Endometrial microvascular endothelial cells (primary cell): ENCODE data around the gene SHQ1. TPM values are rescaled to one million over a fixed set of nuclear protein-coding genes. Genes with fewer than 3 reads are reported as not detected.
"Not testable (repeated sequence)": the region's sequence is repeated elsewhere in the genome, so short reads cannot be mapped to it uniquely, and the experiment has no call there.

Source experiments
- in situ Hi-C: cut with HindIII; loops from 2 replicates; pipeline ENCODE4 v1.10.0; 2017; ENCODE audit warnings: low sequenced_read_pairs, low pct_unique_long_range_greater_than_20kb; ENCODE audit errors: inconsistent ontology term
- total RNA-seq: library from RNA; depleted of rRNA; stranded (reverse); fragments of >200 nt; gene quantifications from one replicate; pipeline ENCODE4 v1.2.3, GENCODE V29; 2015; ENCODE audit errors: inconsistent ontology term

The SHQ1 gene
- total RNA-seq, 1 donor from 2014 or later = 20.1 TPM

- in situ Hi-C loops = no loop called here
Measured at GRCh38 chr3:72766866-72767265, 81.4 kb downstream of the SHQ1 start.

GRCh38 chr3:72763751-72764440 is 84.3 kb downstream of the SHQ1 start:
- in situ Hi-C loops = no loop called here

GRCh38 chr3:72761410-72761809 is 86.8 kb downstream of the SHQ1 start:
- in situ Hi-C loops = no loop called here

GRCh38 chr3:72760225-72760624 is 88.0 kb downstream of the SHQ1 start:
- in situ Hi-C loops = no loop called here

- in situ Hi-C loops = no loop called here
Measured at GRCh38 chr3:72756900-72757299, 91.3 kb downstream of the SHQ1 start.

- in situ Hi-C loops = no loop called here
Measured at GRCh38 chr3:72754582-72754981, 93.7 kb downstream of the SHQ1 start.

GRCh38 chr3:72753495-72753894 is 94.8 kb downstream of the SHQ1 start:
- in situ Hi-C loops = no loop called here

GRCh38 chr3:72750405-72750965 is 97.8 kb downstream of the SHQ1 start:
- in situ Hi-C loops = no loop called here

GRCh38 chr3:72748659-72749058 is 99.6 kb downstream of the SHQ1 start:
- in situ Hi-C loops = no loop called here

- in situ Hi-C loops = no loop called here
Measured at GRCh38 chr3:72746430-72747411, 101.5 kb downstream of the SHQ1 start.

- in situ Hi-C loops = no loop called here
Measured at GRCh38 chr3:72745146-72745999, 102.9 kb downstream of the SHQ1 start.

GRCh38 chr3:72744330-72744729 is 103.9 kb downstream of the SHQ1 start:
- in situ Hi-C loops = no loop called here

- in situ Hi-C loops = no loop called here
Measured at GRCh38 chr3:72739531-72740466, 108.4 kb downstream of the SHQ1 start.

GRCh38 chr3:72738752-72739530 is 109.3 kb downstream of the SHQ1 start:
- in situ Hi-C loops = no loop called here

- in situ Hi-C loops = not testable (repeated sequence)
Measured at GRCh38 chr3:72735072-72735471, 113.2 kb downstream of the SHQ1 start.

- in situ Hi-C loops = no loop called here
Measured at GRCh38 chr3:72733676-72734075, 114.6 kb downstream of the SHQ1 start.

- in situ Hi-C loops = not testable (repeated sequence)
Measured at GRCh38 chr3:72732666-72733345, 115.4 kb downstream of the SHQ1 start.
